H1 (cell line): ENCODE measurements around the gene TUBGCP6. TPM values are rescaled to one million over a fixed set of nuclear protein-coding genes. Genes with fewer than 3 reads are reported as not detected.
A peak's percentile ranks its signal among the peaks of the same experiment; 100 is the strongest.

Experiments
- CTCF ChIA-PET: fragments of 300-600 bp; sonication (Branson Sonifier 250); formaldehyde crosslinking; loops from one replicate; lab custom pipeline; 2021; ENCODE audit not compliant: partially characterized antibody; lab: Charles Lee
- POLR2A ChIA-PET: fragments of 300-600 bp; sonication (Branson Sonifier 250); formaldehyde crosslinking; loops from one replicate; lab custom pipeline; 2021; ENCODE audit warnings: inconsistent platforms; ENCODE audit not compliant: partially characterized antibody; lab: Charles Lee
- DNase-seq, 2 experiments: peaks; one replicate each; pipeline versions ENCODE4 v3.0.0 to v3.0.0-alpha.2; 2010 to 2022; ENCODE audit warnings: low spot score in 2 of 2, low read depth in 1 of 2, mixed read lengths in 1 of 2
- FAIRE-seq: peaks from 2 replicates; lab custom pipeline; 2011; peaks lifted over from hg19 to GRCh38; lab: Jason Lieb, UNC
- H2AFZ ChIP-seq: 2 replicates; pipeline ENCODE4 v1.8.1; 2012; ENCODE audit warnings: low read length, inconsistent platforms
- H2AK5ac ChIP-seq: 2 replicates; pipeline ENCODE4 v1.6.1; 2013; ENCODE audit warnings: low read depth, low read length
- H2BK120ac ChIP-seq: replicated peaks from 2 replicates; pipeline ENCODE3; 2013; ENCODE audit warnings: low read depth, low read length, inconsistent platforms
- H2BK12ac ChIP-seq: 2 replicates; pipeline ENCODE4 v1.6.1; 2013; ENCODE audit warnings: low read depth, low read length
- H2BK15ac ChIP-seq: 2 replicates; pipeline ENCODE4 v1.6.1; 2013; ENCODE audit warnings: low read length
- H2BK20ac ChIP-seq: 2 replicates; pipeline ENCODE4 v1.6.1; 2013; ENCODE audit warnings: low read length
- H2BK5ac ChIP-seq: 2 replicates; pipeline ENCODE4 v1.6.1; 2013; ENCODE audit warnings: low read depth, low read length
- H3K14ac ChIP-seq: 2 replicates; pipeline ENCODE4 v1.6.1; 2013; ENCODE audit warnings: inconsistent platforms; ENCODE audit not compliant: insufficient read length
- H3K18ac ChIP-seq: 2 replicates; pipeline ENCODE4 v1.6.1; 2013; ENCODE audit warnings: low read length; ENCODE audit errors: extremely low read depth
- H3K23ac ChIP-seq: 2 replicates; pipeline ENCODE4 v1.6.1; 2013; ENCODE audit warnings: inconsistent platforms; ENCODE audit not compliant: insufficient read length
- H3K23me2 ChIP-seq: 2 replicates; pipeline ENCODE4 v1.6.1; 2013; ENCODE audit warnings: low read depth, low read length
- H3K27ac ChIP-seq: 2 replicates; pipeline ENCODE4 v1.6.1; 2011; ENCODE audit warnings: low read depth, low read length, inconsistent platforms
- H3K27me3 ChIP-seq, 4 experiments: replicated peaks in 1 of 4; 1 replicate in 1 of 4; 2 replicates in 3 of 4; pipeline versions ENCODE4 v1.6.1 to v1.8.1; 2011 to 2013; ENCODE audit warnings: low read length in 3 of 4, mild to moderate bottlenecking in 3 of 4, inconsistent platforms in 2 of 4, mixed read lengths in 2 of 4, moderate library complexity in 1 of 4; ENCODE audit not compliant: control insufficient read depth in 3 of 4, insufficient read depth in 3 of 4; ENCODE audit errors: extremely low read depth in 1 of 4
- H3K36me3 ChIP-seq, 4 experiments: 2 replicates each; pipeline versions ENCODE4 v1.6.1 to v1.8.1; 2011 to 2013; ENCODE audit warnings: mild to moderate bottlenecking in 4 of 4, low read length in 3 of 4, moderate library complexity in 2 of 4, control low read depth in 1 of 4, inconsistent platforms in 1 of 4; ENCODE audit not compliant: insufficient read depth in 4 of 4, control insufficient read depth in 2 of 4
- H3K4ac ChIP-seq: replicated peaks from 2 replicates; pipeline ENCODE3; 2013; ENCODE audit warnings: low read length, low read depth, mixed read lengths, inconsistent platforms; ENCODE audit not compliant: insufficient read length
- H3K4me1 ChIP-seq, 4 experiments: replicated peaks in 1 of 4; 1 replicate in 1 of 4; 2 replicates in 3 of 4; pipeline versions ENCODE4 v1.6.1 to v1.8.1; 2011 to 2013; ENCODE audit warnings: low read length in 3 of 4, inconsistent platforms in 2 of 4, mixed read lengths in 1 of 4; ENCODE audit not compliant: insufficient read depth in 4 of 4, control insufficient read depth in 3 of 4
- H3K4me2 ChIP-seq, 2 experiments: 2 replicates each; pipeline versions ENCODE4 v1.6.1 to v1.8.1; 2011 to 2013; ENCODE audit warnings: low read depth in 2 of 2, low read length in 2 of 2, control low read depth in 1 of 2, inconsistent platforms in 1 of 2, mild to moderate bottlenecking in 1 of 2; ENCODE audit not compliant: insufficient read depth in 1 of 2
- H3K4me3 ChIP-seq, 4 experiments: fragments of 200-600, 300-600 bp in 1 of 4; sonication (generic), shearing (Covaris generic), sonication (Bioruptor Twin) in 1 of 4; 2 replicates each; pipeline versions ENCODE4 v1.5.1 to v1.8.1; 2011 to 2016; ENCODE audit warnings: low read length in 4 of 4, low read depth in 3 of 4, control low read depth in 2 of 4, inconsistent platforms in 2 of 4, mild to moderate bottlenecking in 2 of 4, mixed read lengths in 1 of 4, moderate library complexity in 1 of 4; ENCODE audit not compliant: insufficient read depth in 2 of 4; ENCODE audit errors: extremely low read depth in 1 of 4
- H3K56ac ChIP-seq: replicated peaks from 2 replicates; pipeline ENCODE3; 2013; ENCODE audit warnings: low read depth, mild to moderate bottlenecking, mixed read lengths, low read length, inconsistent platforms; ENCODE audit not compliant: insufficient read length
- H3K79me1 ChIP-seq: 2 replicates; pipeline ENCODE4 v1.6.1; 2013; ENCODE audit warnings: low read depth, low read length, control low read depth
- H3K79me2 ChIP-seq, 2 experiments: 2 replicates each; pipeline versions ENCODE4 v1.6.1 to v1.8.1; 2012 to 2013; ENCODE audit warnings: low read length in 2 of 2, mild to moderate bottlenecking in 2 of 2, inconsistent platforms in 1 of 2; ENCODE audit not compliant: insufficient read depth in 2 of 2, control insufficient read depth in 1 of 2
- H3K9ac ChIP-seq, 4 experiments: replicated peaks in 1 of 4; 1 replicate in 1 of 4; 2 replicates in 3 of 4; pipeline versions ENCODE4 v1.6.1 to v1.8.1; 2011 to 2013; ENCODE audit warnings: low read depth in 3 of 4, low read length in 3 of 4, control low read depth in 2 of 4, mild to moderate bottlenecking in 2 of 4, moderate library complexity in 2 of 4, inconsistent platforms in 1 of 4; ENCODE audit errors: extremely low read depth in 1 of 4
- H3K9me3 ChIP-seq, 2 experiments: 2 replicates each; pipeline versions ENCODE4 v1.6.1 to v1.8.1; 2012 to 2013; ENCODE audit warnings: mild to moderate bottlenecking in 2 of 2, moderate library complexity in 2 of 2, control low read depth in 1 of 2, inconsistent platforms in 1 of 2, low read depth in 1 of 2, low read length in 1 of 2, mixed read lengths in 1 of 2; ENCODE audit not compliant: insufficient read depth in 2 of 2
- H4K20me1 ChIP-seq, 2 experiments: replicated peaks in 1 of 2; 2 replicates each; pipeline versions ENCODE3 to v1.8.1; 2011 to 2013; ENCODE audit warnings: inconsistent platforms in 2 of 2, low read length in 2 of 2, mild to moderate bottlenecking in 1 of 2; ENCODE audit not compliant: insufficient read depth in 2 of 2, control insufficient read depth in 1 of 2
- H4K5ac ChIP-seq: 2 replicates; pipeline ENCODE4 v1.6.1; 2013; ENCODE audit warnings: low read length, low read depth, mixed read lengths, inconsistent platforms; ENCODE audit not compliant: insufficient read length
- H4K8ac ChIP-seq: 2 replicates; pipeline ENCODE4 v1.8.0; 2013; ENCODE audit warnings: mild to moderate bottlenecking, moderate library complexity, low read length, inconsistent platforms; ENCODE audit not compliant: insufficient read depth; ENCODE audit errors: extremely low read depth
- H4K91ac ChIP-seq: replicated peaks from 2 replicates; pipeline ENCODE3; 2013; ENCODE audit warnings: low read length, mixed read lengths, inconsistent platforms; ENCODE audit not compliant: insufficient read length
- CHD1 ChIP-seq: IDR thresholded peaks from 2 replicates; pipeline ENCODE4 v1.6.1; 2012; ENCODE audit warnings: low read depth, low read length, improper control_type of control experiment
- MAFK ChIP-seq: IDR thresholded peaks from 2 replicates; pipeline ENCODE4 v1.6.1; 2012; ENCODE audit warnings: low read depth, mild to moderate bottlenecking, improper control_type of control experiment, low read length
- WGBS, 2 experiments: shearing (Covaris generic) in 1 of 2; methylation state at CpG; one replicate each; pipeline versions ENCODE4 v1.1.6 to v1.1.7; 2013 to 2015; ENCODE audit warnings: low lambda C conversion rate in 2 of 2, mixed read lengths in 2 of 2, inconsistent platforms in 1 of 2, low coverage in 1 of 2, missing lambda C conversion rate in 1 of 2; ENCODE audit not compliant: insufficient replicate concordance in 2 of 2, insufficient coverage in 1 of 2, insufficient read length in 1 of 2; ENCODE audit errors: extremely low coverage in 1 of 2, missing lambda C conversion rate in 1 of 2; 5-methylcytosine and 5-hydroxymethylcytosine counted together
- polyA plus RNA-seq, 7 experiments: library from polyadenylated mRNA; depleted of rRNA in 3 of 7; stranded (reverse) in 5 of 7; unstranded in 2 of 7; fragments of >200 nt in 5 of 7; fragments of 200-250 nt in 2 of 7; gene quantifications; 1 replicate in 5 of 7; 2 replicates in 1 of 7; 4 replicates in 1 of 7; pipeline versions ENCODE4 v1.2.1 to v1.2.3, GENCODE V29; 2011 to 2013; ENCODE audit warnings: missing spikeins in 2 of 7, mixed read lengths in 2 of 7
- total RNA-seq: library from RNA; stranded (reverse); fragmentation: NEBNext Ultra II Directional; extraction: Animal tissue kit (Norgen Biotek cat#: 25700); gene quantifications from 2 replicates; pipeline ENCODE4 v1.2.1, GENCODE V29; 2021

Gene TUBGCP6
- total and polyA plus RNA-seq, 2 of the 8 experiments (the other 6 are each of a cell fraction or from before 2014, with no cell fraction given): 24.2 to 24.7 TPM

GRCh38 chr22:50258361-50259292 is 13.8 kb upstream of the TUBGCP6 start:
- H4K8ac ChIP-seq: no peak overlapping the region
- H3K27ac ChIP-seq: no peak overlapping the region
- H2BK20ac ChIP-seq: no peak overlapping the region
- no peak overlapping the region for H3K4ac ChIP-seq
- ChIA-PET CTCF (interaction anchor here (0.7 to 1.0 kb wide), 2 partner anchors 15 to 18 kb away, joined by 3 to 4 read pairs; no protein-coding TSS in a partner anchor), POLR2A (interaction anchor here (0.8 kb wide), 1 partner anchor 8 kb away, joined by 3 read pairs; the partner anchor contains the start of gene HDAC10)
- H4K91ac ChIP-seq: peak overlapping the region; percentile 40
- FAIRE-seq (no peak), DNase-seq (no peak)
- H3K27me3 ChIP-seq: peaks cover 1 to 22% (median 16%) of the 10 kb centered on the region in 4 experiments; a peak in 6 of 7 replicates
- 0 out of 2 replicates have a peak overlapping the region, but pooled peaks have one; percentile 9 for H2BK12ac ChIP-seq
- no peak overlapping the region for H3K4me2 ChIP-seq
- no peak overlapping the region for H2AFZ ChIP-seq
- no peaks in the 10 kb centered on the region for H3K79me2 ChIP-seq
- no peak overlapping the region for H2BK120ac ChIP-seq
- peaks cover 5 to 12% of the 10 kb centered on the region in 2 experiments for H4K20me1 ChIP-seq
- H3K4me3 ChIP-seq: no peak overlapping the region
- no peak overlapping the region for H3K18ac ChIP-seq
- no peak overlapping the region for H3K14ac ChIP-seq
- H2AK5ac ChIP-seq: no peak overlapping the region
- peaks cover 6% of the 10 kb centered on the region; the same call in 1 of the 2 replicates for H3K23me2 ChIP-seq
- peaks cover 0 to 20% (median 10%) of the 10 kb centered on the region in 4 experiments; a peak in 6 of 7 replicates for H3K4me1 ChIP-seq
- H2BK5ac ChIP-seq: no peak overlapping the region
- no peak overlapping the region for H3K9ac ChIP-seq
- H2BK15ac ChIP-seq: no peak overlapping the region; the same call in 1 of the 2 replicates
- H4K5ac ChIP-seq: no peak overlapping the region
- H3K56ac ChIP-seq: no peak overlapping the region
- TF ChIP-seq MAFK (peak; percentile 49; the same call in 1 of the 2 replicates), CHD1 (no peak)
- H3K79me1 ChIP-seq: no peaks in the 10 kb centered on the region
- H3K36me3 ChIP-seq: no peaks in the 10 kb centered on the region
- H3K23ac ChIP-seq: no peak overlapping the region
- no peaks in the 10 kb centered on the region for H3K9me3 ChIP-seq
- 95% methylated on average over 22 of the region's 24 CpGs; no CpG with 5 or more reads in 1 of the 2 experiments for WGBS, 2 experiments
